ENCODE data around the gene EFNA4. TPM values are rescaled to one million over a fixed set of nuclear protein-coding genes. Genes with fewer than 3 reads are reported as not detected.
A peak's percentile ranks its signal among the peaks of the same experiment; 100 is the strongest.

Gene EFNA4
- total and polyA plus RNA-seq, 9 of the 15 experiments (the other 6 are each of a cell fraction or from before 2014, with no cell fraction given) = 0.68 to 7.4 (median 6.1) TPM

DNA sequence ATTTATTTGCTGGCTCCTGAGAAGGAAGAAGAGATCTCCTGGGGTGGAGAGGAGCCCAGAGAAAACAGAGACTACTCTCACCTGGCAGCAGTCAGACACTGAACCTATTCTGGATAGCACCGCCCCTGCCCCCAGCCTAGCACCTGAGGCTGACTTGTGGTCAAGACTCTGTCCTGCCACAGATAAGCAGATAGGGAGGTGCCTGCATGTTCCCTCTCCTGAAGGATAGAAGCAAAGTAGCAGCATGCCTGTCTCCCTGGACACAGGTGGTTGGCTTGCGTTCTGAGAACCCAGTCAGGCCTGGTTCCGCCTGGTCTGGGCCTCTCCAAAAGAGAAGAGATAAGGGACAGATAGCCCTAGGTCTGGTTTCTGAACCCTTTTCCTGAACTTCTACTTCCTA is 13.8 kb downstream of the EFNA4 start (continued):
- no peak for TF ChIP-seq ZNF347 (CRISPR knock-in tag; IDR thresholded peaks at IDR 0.05; ENCODE audit: low read depth)
- TF ChIP-seq GABPB1 (CRISPR knock-in tag; IDR thresholded peaks at IDR 0.05) = no peak
- no peak for TF ChIP-seq CEBPZ (IDR thresholded peaks at IDR 0.05; ENCODE audit: borderline replicate concordance, low read depth, low read length)
- no peak for TF ChIP-seq XRCC5 (IDR thresholded peaks at IDR 0.05; ENCODE audit: low read depth, low read length)
- no peak for TF ChIP-seq FOXA3 (CRISPR knock-in tag; conservative IDR thresholded peaks at IDR 0.05 in 1 of 2, IDR thresholded peaks at IDR 0.05 in 1 of 2)
- TF ChIP-seq, protein P1, sequence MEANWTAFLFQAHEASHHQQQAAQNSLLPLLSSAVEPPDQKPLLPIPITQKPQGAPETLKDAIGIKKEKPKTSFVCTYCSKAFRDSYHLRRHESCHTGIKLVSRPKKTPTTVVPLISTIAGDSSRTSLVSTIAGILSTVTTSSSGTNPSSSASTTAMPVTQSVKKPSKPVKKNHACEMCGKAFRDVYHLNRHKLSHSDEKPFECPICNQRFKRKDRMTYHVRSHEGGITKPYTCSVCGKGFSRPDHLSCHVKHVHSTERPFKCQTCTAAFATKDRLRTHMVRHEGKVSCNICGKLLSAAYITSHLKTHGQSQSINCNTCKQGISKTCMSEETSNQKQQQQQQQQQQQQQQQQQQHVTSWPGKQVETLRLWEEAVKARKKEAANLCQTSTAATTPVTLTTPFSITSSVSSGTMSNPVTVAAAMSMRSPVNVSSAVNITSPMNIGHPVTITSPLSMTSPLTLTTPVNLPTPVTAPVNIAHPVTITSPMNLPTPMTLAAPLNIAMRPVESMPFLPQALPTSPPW (CRISPR knock-in tag; IDR thresholded peaks at IDR 0.05) = peak; percentile 34; the same call in 1 of the 2 replicates
- TF ChIP-seq CBX3 (IDR thresholded peaks at IDR 0.05; ENCODE audit: borderline replicate concordance in 1 of 2, low read length in 2 of 2) = no peak
- TF ChIP-seq GATA2 (CRISPR knock-in tag; IDR thresholded peaks at IDR 0.05) = peak; percentile 70
- TF ChIP-seq CREB3L1 (IDR thresholded peaks at IDR 0.05; ENCODE audit: borderline replicate concordance, low read depth) = no peak
- TF ChIP-seq ZNF717 (CRISPR knock-in tag; IDR thresholded peaks at IDR 0.05) = no peak
- TF ChIP-seq CREM (IDR thresholded peaks at IDR 0.05; ENCODE audit: low read depth) = 0 out of 2 replicates have a peak, but pooled peaks have one; percentile 30
- TF ChIP-seq CREB3 (tag; conservative IDR thresholded peaks at IDR 0.05; ENCODE audit: low read depth) = no peak
- TF ChIP-seq NFIX (CRISPR knock-in tag; IDR thresholded peaks at IDR 0.05; ENCODE audit: low read depth) = no peak
- TF ChIP-seq ZC3H11A (IDR thresholded peaks at IDR 0.05; ENCODE audit: low read depth, low read length) = no peak
- TF ChIP-seq RNF2 (IDR thresholded peaks at IDR 0.05) = 0 out of 2 replicates have a peak, but pooled peaks have one; percentile 25
- no peak for TF ChIP-seq SMARCC2 (IDR thresholded peaks at IDR 0.05; ENCODE audit: low read depth)
- no peak for TF ChIP-seq PHB2 (IDR thresholded peaks at IDR 0.05; ENCODE audit: low read depth)

Measured in K562 (cell line).